Adipose tissue (tissue), 3 donors: Measurements from ENCODE around the gene ZMYND10. TPM values are rescaled to one million over a fixed set of nuclear protein-coding genes. Genes with fewer than 3 reads are reported as not detected.

Source experiments
- H3K27ac ChIP-seq: one replicate; pipeline ENCODE4 v1.5.1; 2013; ENCODE audit warnings: low read depth, low read length
- WGBS, 3 donors: extraction: QIAGEN DNeasy Blood & Tissue Kit; methylation state at CpG; one replicate each; pipeline ENCODE4 v1.1.7; 2013; 5-methylcytosine and 5-hydroxymethylcytosine counted together
- polyA plus RNA-seq, 3 donors: library from polyadenylated mRNA; stranded (reverse); fragments of 200-250 nt; gene quantifications; one replicate each; pipeline ENCODE4 v1.2.3, GENCODE V29; 2013
- donor health status: healthy with polysubstance abuse.
- donor health status: Bipolar disorder and iron deficiency.
- donor health status: healthy.

ZMYND10 gene
- polyA plus RNA-seq, 3 donors, result 0.28 to 1.1 TPM; not detected in 1

DNA sequence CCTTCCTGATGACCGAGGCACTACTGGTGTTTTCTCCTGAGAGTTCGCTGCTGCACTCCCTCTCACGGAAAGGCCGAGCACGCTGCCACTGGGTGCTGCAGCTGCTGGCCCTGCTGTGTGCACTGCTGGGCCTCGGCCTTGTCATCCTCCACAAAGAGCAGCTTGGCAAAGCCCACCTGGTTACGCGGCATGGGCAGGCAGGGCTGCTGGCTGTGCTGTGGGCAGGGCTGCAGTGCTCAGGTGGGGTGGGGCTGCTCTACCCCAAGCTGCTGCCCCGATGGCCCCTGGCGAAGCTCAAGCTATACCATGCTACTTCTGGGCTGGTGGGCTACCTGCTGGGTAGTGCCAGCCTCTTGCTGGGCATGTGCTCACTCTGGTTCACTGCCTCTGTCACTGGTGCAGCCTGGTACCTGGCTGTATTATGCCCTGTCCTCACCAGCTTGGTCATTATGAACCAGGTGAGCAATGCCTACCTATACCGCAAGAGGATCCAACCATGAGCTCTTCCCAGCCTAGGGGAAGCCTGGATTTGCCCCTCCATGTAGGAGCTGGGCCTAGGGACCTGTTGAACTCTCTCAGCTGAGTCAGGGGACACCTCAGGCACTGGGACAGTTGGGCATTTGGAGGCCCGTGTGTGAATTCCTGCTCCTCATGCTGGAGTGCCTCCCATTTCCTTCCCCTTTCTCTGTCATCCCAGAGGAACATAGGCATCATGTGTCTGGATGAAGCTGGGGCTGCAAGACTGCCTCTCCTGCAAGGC is 7.9 kb upstream of the ZMYND10 start:
- WGBS, 3 donors, result 79 to 82% (median 81%) methylated on average over 12 of the region's 12 CpGs
- H3K27ac ChIP-seq, result no peak overlapping the region

DNA sequence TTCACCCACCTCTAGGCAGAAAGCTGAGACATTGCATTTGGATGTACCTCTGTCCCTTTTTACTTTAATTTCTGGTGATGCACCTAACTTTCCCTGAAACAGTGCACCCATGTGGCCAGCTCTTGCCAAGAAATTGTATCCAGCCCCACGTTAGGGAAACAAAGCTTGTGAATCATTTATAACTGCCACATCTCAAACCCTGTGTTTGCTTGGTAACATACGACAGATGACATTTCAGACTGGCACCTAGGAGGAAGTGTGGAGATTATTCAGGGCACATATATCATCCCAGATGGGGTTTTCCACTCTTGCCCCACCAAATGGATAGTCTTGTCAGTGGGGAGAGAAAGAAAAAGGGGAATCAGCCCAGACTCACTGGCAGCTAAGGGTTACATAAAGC is 7.2 kb upstream of the ZMYND10 start:
- no peak overlapping the region for H3K27ac ChIP-seq
- WGBS, 3 donors, result 20 to 43% (median 39%) methylated on average over 2 of the region's 2 CpGs

DNA sequence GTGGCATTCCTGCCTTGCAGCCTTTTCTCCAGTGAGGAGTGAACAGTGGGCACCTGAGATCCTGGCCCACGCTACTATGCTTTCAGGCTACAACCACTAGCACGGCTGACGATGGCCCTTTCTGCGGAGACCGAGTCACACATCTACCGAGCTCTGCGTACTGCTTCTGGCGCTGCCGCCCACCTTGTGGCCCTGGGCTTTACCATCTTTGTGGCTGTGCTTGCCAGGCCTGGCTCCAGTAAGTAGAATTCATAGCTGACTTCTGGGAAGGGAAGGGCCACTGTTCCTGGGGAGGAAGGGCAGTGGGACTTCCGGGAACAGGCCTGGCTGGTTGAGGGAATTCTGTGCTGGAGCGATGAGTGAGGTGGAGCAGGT is 5.8 kb upstream of the ZMYND10 start:
- no peak overlapping the region for H3K27ac ChIP-seq
- 27 to 63% (median 47%) methylated on average over 11 of the region's 11 CpGs for WGBS, 3 donors

DNA sequence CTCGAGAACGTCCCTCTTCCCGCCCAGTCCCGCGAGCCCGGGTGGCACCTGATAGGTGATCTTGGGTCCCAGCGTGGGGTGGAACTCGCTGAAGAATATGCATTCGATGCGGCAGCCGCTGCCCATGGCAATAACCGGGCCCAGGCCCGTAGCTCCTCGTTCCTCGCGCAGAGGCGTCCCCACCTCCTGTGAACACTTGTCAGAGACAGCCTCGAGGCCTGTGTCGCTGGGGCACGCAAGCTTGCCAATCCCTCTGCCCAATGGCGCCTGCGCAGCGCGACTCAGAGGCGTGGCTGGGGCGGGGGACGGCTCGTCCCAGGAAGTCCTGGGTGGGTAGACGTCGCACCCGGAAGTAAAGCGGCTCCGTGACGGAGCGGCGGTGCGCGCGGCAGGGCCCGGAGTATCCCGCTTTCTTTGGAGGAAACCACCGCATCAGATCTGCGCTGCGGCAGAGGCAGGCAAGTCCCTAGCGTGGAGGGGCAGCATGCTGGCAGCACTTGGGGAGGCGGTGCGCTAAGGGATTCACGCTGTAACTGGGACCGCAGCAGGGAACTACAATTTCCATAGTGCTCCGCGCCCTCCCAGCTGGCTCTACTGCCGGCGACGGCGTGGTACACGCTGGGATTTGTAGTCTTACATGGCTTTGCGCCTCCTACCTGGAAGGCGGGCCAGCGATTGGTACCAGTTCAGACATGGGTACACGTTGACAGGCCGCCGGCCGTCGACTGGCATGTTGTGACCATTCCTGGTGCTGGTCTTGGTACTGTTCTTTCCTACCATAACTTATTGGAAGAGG is 5.2 kb upstream of the ZMYND10 start, which contains the start of the genes CYB561D2 and NPRL2:
TSS of gene CYB561D2 (plus strand) at position 336 of the 796 bp plus-strand sequence. CDS start 572 bp downstream, outside the sequence.
TSS of gene NPRL2 (minus strand) at position 249 of the 796 bp plus-strand sequence. CDS start at position 126, 123 bp downstream.
- no peak within 1 kb of the TSS for H3K27ac ChIP-seq
- WGBS, 3 donors, result 0 to 1% (median 0%) methylated on average over 63 to 64 of the region's 64 CpGs

DNA sequence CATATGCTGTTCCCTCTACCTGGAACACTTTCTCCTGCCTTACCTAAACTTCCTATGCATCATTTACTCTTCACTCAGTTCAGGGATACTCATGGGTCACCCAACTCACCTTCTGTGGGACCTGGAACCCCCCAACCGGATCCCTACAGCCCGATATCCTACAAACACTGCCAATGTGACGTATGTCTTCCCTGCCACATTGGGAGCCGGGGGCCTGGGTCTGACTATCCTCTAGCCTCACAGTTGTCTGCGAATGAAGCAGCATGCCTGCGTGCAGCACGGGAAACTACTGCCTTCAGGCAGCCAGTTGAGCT is 4.6 kb upstream of the ZMYND10 start:
- H3K27ac ChIP-seq, result no peak overlapping the region
- WGBS, 3 donors, result 2 to 6% (median 4%) methylated on average over 7 of the region's 7 CpGs

DNA sequence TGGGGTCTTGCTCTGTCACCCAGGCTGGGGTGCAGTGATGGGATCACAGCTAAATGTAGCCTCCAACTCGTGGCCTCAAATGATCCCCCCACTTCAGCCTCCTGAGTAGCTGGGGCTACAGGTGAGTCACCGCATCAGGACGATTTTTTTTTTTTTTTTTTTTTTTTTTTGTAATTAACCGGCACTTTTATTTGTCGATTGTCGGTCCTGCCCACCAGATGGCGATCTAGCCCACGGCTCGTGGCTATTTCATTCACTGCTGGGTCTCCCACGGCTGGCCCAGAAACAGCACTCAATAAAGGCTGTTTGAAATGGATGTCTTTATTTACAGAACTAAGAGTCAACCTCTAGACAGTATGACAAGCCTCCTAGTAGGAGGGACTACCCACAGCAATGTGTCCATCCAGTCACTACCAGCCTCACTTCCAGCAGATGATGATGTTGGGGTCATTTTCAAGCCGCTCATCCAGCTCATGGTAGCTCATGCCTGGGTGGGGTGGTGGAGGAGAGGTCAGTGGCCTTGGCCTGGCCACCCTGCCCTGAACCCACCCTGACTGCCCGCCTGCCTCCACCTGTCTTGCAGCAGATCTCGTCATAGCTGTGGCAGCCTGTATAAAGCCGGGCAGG is 1.8 kb upstream of the ZMYND10 start:
- WGBS, 3 donors, result 28% methylated on average over 14 of the region's 14 CpGs
- H3K27ac ChIP-seq, result no peak overlapping the region

DNA sequence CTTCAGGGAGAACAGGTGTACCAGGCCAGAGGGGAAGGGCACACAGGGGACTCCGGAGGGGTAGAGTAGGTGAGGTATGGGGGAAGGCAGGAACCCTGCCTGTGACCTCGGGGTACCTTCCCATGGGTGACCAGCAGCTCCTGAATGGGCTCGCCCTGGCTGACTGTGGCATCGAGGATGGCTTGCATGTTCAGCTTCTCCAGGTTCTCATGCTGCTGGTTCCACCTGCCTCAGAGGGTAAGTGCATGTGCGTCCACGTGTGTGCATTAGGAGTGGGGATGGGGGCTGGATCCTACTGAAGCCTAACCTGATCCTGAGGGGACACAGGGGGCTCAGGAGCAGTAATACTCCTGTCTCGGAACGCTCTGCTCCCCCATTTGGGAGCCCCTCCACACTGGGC is 524 bp downstream of the ZMYND10 start:
- WGBS, 3 donors, result 71 to 84% (median 76%) methylated on average over 8 of the region's 8 CpGs

DNA sequence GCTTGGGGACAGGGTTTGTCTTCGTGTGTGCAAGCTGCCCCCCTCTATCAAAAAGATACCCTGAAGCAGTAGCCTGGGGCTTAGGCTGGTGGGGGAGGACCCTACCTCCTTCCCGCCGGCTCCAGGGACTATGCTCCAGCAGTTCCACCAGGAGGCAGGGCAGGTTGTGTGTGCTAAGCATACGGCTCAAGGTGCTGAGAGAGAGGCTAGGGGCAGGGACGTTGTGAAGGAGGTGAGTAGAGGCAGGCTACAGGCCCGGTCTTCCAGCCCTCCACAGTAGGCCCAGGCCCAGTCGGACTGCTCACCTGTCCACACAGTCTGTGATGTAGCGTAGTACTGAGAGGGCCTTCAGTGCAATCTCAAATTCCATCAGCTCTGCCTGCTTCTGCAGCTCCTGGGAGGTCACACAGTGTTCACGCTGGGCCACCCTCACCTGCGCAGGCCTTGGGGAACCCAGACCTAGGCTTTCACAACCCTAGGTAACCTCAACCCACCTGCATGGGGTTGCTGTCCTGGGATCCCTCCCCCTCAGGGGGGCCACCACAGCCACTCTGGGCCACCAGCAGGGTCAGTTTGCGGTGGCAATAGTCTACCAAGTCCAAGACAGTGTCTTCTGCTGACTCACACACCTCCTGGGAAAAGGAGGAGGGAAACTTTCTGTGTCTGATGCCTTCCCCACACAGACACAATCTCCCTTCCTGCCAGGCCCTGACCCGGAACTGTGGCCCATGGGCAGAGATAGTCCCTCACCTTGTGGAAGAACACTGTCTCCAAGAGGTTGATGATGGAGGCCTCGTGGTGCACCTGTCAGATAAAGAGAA is 2.5 kb downstream of the ZMYND10 start:
- WGBS, 3 donors, result 84 to 86% (median 85%) methylated on average over 13 of the region's 13 CpGs
- H3K27ac ChIP-seq, result no peak overlapping the region

More for the DNA sequence above, 524 bp downstream of the ZMYND10 start:
- no peak overlapping the region for H3K27ac ChIP-seq

DNA sequence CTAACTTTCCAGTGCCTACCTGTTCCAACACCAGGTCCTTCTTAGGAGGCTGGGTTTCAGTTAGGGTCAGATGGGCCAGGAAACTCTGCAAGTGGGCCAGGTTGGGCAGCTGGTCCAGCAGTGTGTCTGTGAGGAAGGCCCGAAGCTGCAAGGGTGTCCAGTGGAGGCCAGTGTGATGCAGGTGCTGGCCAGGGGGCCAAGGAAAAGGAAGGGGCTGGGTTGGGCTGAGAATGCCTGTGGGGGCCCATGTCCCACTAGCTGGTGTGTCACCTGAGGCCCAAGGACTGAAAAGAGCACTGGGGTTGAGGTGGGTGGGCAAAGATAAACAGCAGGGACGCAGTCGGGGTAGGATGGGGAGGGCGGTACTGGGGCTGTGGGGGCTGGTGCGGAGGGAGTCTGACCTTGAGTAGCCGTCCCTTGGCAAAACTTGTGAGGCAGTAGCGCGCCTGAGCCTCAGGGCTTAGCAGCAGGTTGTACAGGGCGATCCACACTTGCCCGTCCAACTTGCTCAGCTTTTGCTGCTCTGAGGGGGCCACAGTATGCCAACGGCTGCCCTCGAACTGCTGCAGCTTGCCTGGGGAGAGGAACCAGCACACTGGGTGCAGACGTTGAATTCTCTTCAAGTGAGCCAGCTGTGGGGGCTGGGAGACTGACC is 3.4 kb downstream of the ZMYND10 start:
- 82 to 83% (median 83%) methylated on average over 13 of the region's 13 CpGs for WGBS, 3 donors
- H3K27ac ChIP-seq, result no peak overlapping the region

DNA sequence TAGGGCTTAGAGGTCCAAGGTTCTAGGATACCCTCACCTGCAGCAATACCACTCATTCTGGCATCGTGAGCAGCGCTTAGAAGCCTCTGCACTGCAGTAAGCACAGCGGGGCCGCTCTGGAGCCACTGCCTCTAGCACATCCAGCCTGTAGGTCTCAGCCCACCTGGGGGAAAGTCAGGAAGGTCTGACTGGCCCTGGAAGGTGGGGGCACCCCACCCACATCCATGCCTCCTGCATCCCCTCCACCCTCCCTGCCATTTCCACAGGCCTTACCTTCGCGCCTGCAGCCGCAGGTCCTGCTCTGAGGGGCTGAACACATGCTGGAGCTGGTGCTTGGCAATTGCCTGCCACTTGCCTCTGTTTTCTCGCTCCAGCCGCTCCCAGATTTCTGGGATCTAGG is 4.0 kb downstream of the ZMYND10 start:
- WGBS, 3 donors, result 82 to 90% (median 84%) methylated on average over 9 of the region's 9 CpGs
- no peak overlapping the region for H3K27ac ChIP-seq

DNA sequence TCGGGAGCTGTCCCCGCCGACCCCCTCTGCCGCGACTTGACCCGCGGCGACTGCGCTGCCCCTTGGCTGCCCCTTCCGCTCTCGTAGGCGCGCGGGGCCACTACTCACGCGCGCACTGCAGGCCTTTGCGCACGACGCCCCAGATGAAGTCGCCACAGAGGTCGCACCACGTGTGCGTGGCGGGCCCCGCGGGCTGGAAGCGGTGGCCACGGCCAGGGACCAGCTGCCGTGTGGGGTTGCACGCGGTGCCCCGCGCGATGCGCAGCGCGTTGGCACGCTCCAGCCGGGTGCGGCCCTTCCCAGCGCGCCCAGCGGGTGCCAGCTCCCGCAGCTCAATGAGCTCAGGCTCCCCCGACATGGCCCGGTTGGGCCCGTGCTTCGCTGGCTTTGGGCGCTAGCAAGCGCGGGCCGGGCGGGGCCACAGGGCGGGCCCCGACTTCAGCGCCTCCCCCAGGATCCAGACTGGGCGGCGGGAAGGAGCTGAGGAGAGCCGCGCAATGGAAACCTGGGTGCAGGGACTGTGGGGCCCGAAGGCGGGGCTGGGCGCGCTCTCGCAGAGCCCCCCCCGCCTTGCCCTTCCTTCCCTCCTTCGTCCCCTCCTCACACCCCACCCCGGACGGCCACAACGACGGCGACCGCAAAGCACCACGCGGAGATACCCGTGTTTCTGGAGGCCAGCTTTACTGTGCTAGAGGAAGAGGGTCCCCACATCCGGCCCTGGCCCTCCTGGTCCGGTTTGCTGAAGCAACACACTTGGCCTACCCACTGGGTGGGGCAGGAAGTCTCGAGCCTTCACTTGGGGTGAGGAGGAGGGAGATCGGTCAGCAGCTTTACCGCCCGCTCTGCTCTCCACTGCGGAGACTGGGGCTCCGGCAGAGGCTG is 4.8 kb downstream of the ZMYND10 start, which contains the start of gene RASSF1:
TSS of gene RASSF1 (minus strand) at position 389 of the 882 bp plus-strand sequence. CDS start at position 358, 31 bp downstream.
- H3K27ac ChIP-seq, result peak within 1 kb of the TSS; percentile 47
- 1 to 15% (median 1%) methylated on average over 66 to 85 of the region's 85 CpGs for WGBS, 3 donors

DNA sequence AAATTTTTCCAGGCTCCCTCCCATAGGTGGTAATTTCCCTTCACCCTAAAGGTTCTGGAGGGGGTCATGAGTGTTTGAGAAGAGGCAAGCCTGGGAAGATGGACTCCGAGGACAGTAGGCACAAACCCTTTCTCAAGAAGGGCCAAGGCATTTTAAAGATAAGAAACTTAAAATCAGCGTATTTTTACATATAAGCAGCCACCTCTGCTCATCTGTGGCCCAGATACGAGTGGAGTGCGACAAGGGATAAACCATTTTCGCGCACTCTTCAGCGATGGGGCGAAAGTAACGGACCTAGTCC is 5.4 kb downstream of the ZMYND10 start:
- 9 to 58% (median 22%) methylated on average over 9 of the region's 9 CpGs for WGBS, 3 donors
- H3K27ac ChIP-seq, result peak overlapping the region; percentile 47

DNA sequence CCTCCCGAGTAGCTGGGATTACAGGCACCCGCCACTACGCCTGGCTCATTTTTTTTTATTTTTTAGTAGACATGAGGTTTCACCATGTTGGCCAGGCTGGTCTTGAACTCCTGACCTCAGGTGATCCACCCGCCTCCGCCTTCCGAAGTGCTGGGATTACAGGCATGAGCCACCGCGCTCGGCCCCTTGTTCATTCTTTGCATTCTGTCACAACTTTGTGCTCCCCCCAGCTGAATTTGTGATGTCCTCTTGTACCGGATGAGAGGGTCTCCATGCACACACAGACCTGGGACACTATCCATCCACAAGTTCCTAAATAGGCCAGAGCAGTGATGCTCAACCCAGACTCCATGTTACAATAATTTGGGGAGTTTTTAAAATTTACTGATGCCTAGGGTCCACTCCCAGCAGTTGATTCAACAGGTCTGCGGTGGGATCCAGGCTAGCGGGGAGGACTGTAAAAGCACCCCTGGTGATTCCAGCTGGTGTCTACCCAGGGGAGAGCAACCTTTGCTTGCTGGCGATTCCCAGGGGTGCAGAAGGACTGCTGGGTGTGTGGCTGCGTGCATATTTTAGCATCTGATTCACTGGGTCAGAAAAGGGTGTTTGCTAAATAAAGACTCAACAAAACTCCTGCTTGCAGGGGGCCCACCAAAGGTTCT is 5.9 kb downstream of the ZMYND10 start:
- peak overlapping the region; percentile 36 for H3K27ac ChIP-seq
- whole genome bisulfite sequencing, 3 donors, result 51 to 88% (median 69%) methylated on average over 14 of the region's 14 CpGs

DNA sequence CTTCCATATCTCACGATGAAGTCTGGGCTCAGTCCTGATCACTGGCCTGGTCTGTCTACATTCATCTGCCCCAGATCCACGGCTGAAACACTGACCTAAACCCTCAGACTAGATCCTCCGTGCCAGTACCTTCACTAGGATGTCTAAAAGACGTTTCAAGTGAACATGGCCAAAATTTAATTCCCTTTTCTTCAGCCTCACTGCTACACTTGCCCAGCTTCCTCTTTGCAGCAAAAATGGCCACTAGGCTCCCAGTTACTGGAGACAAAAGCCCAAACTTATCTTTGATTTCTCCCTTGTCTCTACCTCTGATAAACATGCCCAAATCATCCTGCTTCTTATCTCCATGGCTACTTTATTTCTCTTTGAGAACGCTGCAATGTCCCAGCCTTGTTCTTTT is 6.6 kb downstream of the ZMYND10 start:
- 38 to 80% (median 43%) methylated on average over 5 of the region's 5 CpGs for WGBS, 3 donors
- H3K27ac ChIP-seq, result peak overlapping the region; percentile 51

DNA sequence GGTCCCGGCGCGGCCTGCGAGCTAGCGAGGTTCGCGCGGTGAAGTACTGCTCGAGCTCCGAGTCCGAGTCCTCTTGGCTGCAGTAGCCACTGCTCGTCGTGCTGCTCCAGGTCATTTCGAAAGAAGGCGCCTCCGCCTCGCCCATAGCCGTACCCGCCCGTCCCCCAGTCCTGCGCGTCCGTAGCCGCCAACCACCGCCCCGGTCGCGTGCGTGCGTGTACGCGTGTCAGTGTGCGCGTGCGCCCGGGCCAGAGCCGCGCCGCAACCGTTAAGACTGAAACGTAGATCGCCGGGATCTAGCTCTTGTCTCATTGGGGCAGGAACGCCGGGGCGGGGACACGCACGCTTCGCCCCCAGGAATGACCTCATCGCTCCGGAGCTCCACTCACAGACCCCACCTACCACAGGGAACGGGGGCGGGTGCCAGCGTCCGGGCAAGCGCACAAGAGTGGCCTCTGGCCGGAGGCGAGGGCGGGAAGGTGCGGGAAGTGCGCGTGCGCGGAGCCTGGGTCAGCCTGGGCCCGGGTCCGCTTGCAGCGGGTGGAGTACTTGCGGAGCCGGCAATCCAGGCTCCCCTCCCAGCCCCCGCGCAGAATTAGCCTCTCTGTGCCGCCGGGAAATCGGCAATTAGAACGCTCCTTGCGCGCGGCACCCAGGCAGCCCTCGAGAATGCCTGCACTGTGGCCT is 8.2 kb downstream of the ZMYND10 start:
- WGBS, 3 donors, result 0% methylated on average over 70 to 79 of the region's 79 CpGs
- H3K27ac ChIP-seq, result peak overlapping the region; percentile 98
